ENCODE measurements around the gene HBE1.

- TF ChIP-seq CTCF (IDR thresholded peaks at IDR 0.05; ENCODE audit: insufficient read depth, low read depth, low read length) (no peak), EZH2 (IDR thresholded peaks at IDR 0.05; ENCODE audit: insufficient read depth, low read length) (no peak)
Measured at GRCh38 chr11:5265832-5266231, 3.9 kb downstream of the HBE1 start.
